HepG2 (cell line): ENCODE measurements around the gene FLG2.

ENCODE experiments used
- CERS6 ChIP-seq: sonication (generic); formaldehyde crosslinking; IDR thresholded peaks from 2 replicates; pipeline ENCODE4 v1.5.0; 2020; ENCODE audit warnings: missing genetic modification reagents
- CTCF ChIP-seq: sonication (generic); formaldehyde crosslinking; IDR thresholded peaks from 2 replicates; pipeline ENCODE4 v1.5.0; 2020; ENCODE audit warnings: mild to moderate bottlenecking, missing genetic modification reagents, moderate library complexity
- EP300 ChIP-seq, 3 experiments: sonication (generic) in 1 of 3; formaldehyde crosslinking in 1 of 3; IDR thresholded peaks; 2 replicates each; pipeline versions ENCODE4 v1.5.1 to v1.6.1; 2011 to 2020; ENCODE audit warnings: low read depth in 2 of 3, low read length in 2 of 3, borderline replicate concordance in 1 of 3, improper control_type of control experiment in 1 of 3, mild to moderate bottlenecking in 1 of 3, missing genetic modification reagents in 1 of 3, moderate library complexity in 1 of 3
- FOXK1 ChIP-seq: sonication (generic); formaldehyde crosslinking; IDR thresholded peaks from 2 replicates; pipeline ENCODE4 v1.4.0; 2020; ENCODE audit warnings: low read depth, missing genetic modification reagents, borderline replicate concordance
- POLR2A ChIP-seq, 2 experiments: IDR thresholded peaks; 2 replicates each; pipeline ENCODE4 v1.6.1; 2011; ENCODE audit warnings: low read depth in 2 of 2, low read length in 2 of 2, mild to moderate bottlenecking in 1 of 2, moderate library complexity in 1 of 2; ENCODE audit not compliant: insufficient read depth in 1 of 2
- POLR2AphosphoS2 ChIP-seq: IDR thresholded peaks from 2 replicates; pipeline ENCODE4 v1.6.1; 2011; ENCODE audit warnings: low read depth, low read length, improper control_type of control experiment
- PREB ChIP-seq: sonication (generic); formaldehyde crosslinking; IDR thresholded peaks from 2 replicates; pipeline ENCODE4 v1.4.0; 2020; ENCODE audit warnings: missing genetic modification reagents
- SAFB2 ChIP-seq: sonication (generic); formaldehyde crosslinking; IDR thresholded peaks from 2 replicates; pipeline ENCODE4 v1.5.1; 2020; ENCODE audit warnings: missing genetic modification reagents, low read depth, mild to moderate bottlenecking, borderline replicate concordance
- SMC3 ChIP-seq: IDR thresholded peaks from 2 replicates; pipeline ENCODE4 v1.6.1; 2011; ENCODE audit warnings: low read length, improper control_type of control experiment
- TCF12 ChIP-seq, 2 experiments: fragments of 450-650 bp in 1 of 2; sonication (generic) in 1 of 2; formaldehyde crosslinking in 1 of 2; IDR thresholded peaks; 2 replicates each; pipeline versions ENCODE4 v1.6.1 to v1.8.0; 2017 to 2022; ENCODE audit warnings: antibody characterized with exemption in 1 of 2, mild to moderate bottlenecking in 1 of 2, missing genetic modification reagents in 1 of 2, moderate library complexity in 1 of 2
- ZBTB44 ChIP-seq: sonication (generic); formaldehyde crosslinking; IDR thresholded peaks from 2 replicates; pipeline ENCODE4 v1.4.0; 2020; ENCODE audit warnings: missing genetic modification reagents
- ZKSCAN5 ChIP-seq: sonication (generic); formaldehyde crosslinking; IDR thresholded peaks from 2 replicates; pipeline ENCODE4 v1.5.1; 2020; ENCODE audit warnings: mild to moderate bottlenecking, missing genetic modification reagents
- ZNF816 ChIP-seq: sonication (generic); formaldehyde crosslinking; IDR thresholded peaks from 2 replicates; pipeline ENCODE4 v1.8.0; 2022; ENCODE audit warnings: missing genetic modification reagents, mild to moderate bottlenecking, borderline replicate concordance

GRCh38 chr1:152335399-152335798 lies 24.4 kb downstream of the FLG2 start:
- TF ChIP-seq TCF12 (IDR thresholded peaks at IDR 0.05): no peak
- TF ChIP-seq TCF12 (CRISPR knock-in tag; IDR thresholded peaks at IDR 0.05): no peak
- no peak for TF ChIP-seq POLR2A (IDR thresholded peaks at IDR 0.05; ENCODE audit: insufficient read depth in 1 of 2, low read depth in 2 of 2, low read length in 2 of 2)
- no peak for TF ChIP-seq SMC3
- TF ChIP-seq CTCF (CRISPR knock-in tag): no peak
- no peak for TF ChIP-seq EP300 (IDR thresholded peaks at IDR 0.05; ENCODE audit: low read depth in 2 of 2, low read length in 2 of 2)
- TF ChIP-seq EP300 (CRISPR knock-in tag; IDR thresholded peaks at IDR 0.05; ENCODE audit: borderline replicate concordance): no peak
- no peak for TF ChIP-seq POLR2AphosphoS2
- TF ChIP-seq ZBTB44 (CRISPR knock-in tag): no peak
- TF ChIP-seq ZKSCAN5 (CRISPR knock-in tag): no peak
- TF ChIP-seq PREB (CRISPR knock-in tag): no peak
- TF ChIP-seq SAFB2 (CRISPR knock-in tag): no peak
- no peak for TF ChIP-seq ZNF816 (CRISPR knock-in tag)
- no peak for TF ChIP-seq FOXK1 (CRISPR knock-in tag)
- no peak for TF ChIP-seq CERS6
